HG03469 (cell line): ENCODE results near the gene MPRIP.
"Not testable (repeated sequence)": the region's sequence is repeated elsewhere in the genome, so short reads cannot be mapped to it uniquely, and the experiment has no call there.

Experiments
- ATAC-seq: cut with Tn5 transposase; IDR thresholded peaks from one replicate; pipeline ENCODE4 v1.9.1; 2021; ENCODE audit warnings: mild to moderate bottlenecking, moderate library complexity, moderate number of reproducible peaks; ENCODE audit not compliant: unreplicated experiment

Gene MPRIP

DNA sequence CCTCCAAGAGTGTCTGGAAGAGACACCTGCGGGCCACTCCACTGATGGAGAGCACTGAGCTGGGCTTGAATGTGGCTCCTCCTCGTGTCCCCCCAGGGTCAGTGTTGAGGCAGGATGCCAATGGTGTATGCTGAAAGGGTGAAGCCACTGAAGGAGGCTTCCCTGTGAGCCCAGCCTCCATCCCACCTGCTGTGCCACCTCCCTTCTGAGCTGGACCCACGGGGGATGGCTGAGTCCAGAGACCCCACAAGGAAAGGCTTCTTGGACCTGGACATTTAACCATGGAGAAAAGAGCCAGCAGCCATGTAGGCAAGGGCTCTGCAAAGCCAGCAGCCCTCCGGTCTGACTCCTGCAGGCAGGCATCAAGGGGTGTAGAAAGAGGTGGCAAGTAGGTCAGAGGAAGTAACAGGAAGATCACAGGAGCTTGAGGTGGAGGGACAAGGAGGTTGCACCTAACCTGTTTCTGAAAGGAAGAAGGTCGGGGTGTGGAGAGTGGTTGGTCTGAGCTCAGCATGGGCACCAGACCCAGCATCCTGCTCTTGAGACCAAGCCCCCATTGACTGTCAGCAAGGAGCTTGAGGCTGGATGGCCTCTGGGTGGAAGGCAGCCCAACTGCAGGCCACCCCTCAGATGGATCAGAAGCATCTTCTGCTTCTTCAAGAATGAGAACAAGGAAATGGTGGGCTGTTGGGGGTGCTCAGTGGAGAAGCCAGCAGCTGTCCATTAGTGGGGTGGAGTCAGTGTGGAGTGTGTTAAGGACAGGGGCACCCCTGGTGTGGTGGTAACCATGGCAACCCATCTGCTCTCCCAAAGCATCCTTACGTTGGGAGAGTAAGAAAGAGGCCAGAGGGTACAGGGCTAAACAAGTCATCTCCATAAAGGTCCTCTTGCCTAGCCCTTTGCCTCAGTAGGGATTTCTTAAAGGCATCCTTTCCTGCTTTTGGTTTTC, 83.2 kb downstream of the MPRIP start:
- no peak for ATAC-seq

GRCh38 chr17:17126131-17127110, 84.2 kb downstream of the MPRIP start:
- ATAC-seq = no peak

- no peak for ATAC-seq
Observed at GRCh38 chr17:17127156-17127555, 84.9 kb downstream of the MPRIP start.

- ATAC-seq = no peak
Observed at GRCh38 chr17:17127730-17128291, 85.6 kb downstream of the MPRIP start.

- ATAC-seq = no peak
Observed at GRCh38 chr17:17128476-17129075, 86.3 kb downstream of the MPRIP start.

GRCh38 chr17:17129466-17129865, 87.2 kb downstream of the MPRIP start:
- ATAC-seq = no peak

DNA sequence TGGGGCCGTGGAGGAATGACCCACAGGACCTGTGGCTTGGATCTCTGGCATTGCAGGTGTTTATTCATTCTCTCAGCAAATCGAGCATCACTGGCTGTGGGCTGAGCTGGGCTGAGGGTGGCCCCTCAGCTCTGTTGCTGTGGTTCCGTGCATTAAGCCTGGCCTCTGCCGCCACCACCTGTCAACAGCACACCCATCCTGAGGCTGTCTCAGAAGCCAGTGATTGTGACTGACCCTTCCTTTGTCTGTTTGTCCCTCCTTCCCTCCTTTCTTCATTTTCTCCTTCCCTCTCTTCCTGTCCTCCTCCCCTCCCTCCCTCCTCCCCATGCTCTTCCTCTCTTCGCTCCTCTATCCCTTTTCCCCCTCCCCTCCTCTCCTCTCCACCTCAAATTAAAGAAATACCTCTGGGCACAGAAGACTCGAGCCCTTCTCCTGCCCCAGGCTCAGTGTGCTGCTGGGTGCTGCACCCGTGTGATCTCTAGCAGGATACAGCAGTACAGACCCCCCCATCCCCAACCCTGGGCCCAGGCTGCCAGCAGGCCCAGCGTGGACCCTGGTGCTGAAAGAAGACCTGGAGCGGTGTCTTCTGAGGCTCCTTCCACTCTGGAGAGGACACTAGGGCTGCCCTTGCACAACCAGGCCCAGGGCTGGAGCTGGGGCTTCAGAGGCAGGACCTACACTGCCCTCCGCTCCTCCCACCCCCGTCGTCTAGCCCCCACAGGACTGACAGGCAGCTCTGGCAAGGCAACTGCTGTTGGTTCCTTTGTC, 88.0 kb downstream of the MPRIP start:
- ATAC-seq = no peak

DNA sequence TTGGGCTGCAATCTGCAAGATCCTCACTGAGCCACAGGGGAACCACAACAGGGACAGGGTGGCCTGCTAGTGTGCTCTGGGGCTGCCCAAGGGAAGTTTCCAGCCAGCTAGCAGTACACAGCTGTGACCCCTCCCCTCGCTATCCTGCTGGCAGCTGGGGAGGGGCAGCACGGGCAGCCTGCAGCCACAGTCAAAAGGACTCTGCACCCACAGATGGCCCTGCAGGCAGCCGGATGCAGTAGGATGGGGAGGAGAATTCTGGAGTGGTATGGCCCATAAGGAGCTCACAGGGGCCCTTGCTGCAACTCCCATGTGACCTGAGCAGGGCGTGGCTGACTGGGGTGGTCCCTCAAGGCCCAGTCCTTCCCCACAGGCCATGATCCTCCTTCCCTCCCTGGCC, 89.6 kb downstream of the MPRIP start:
- ATAC-seq = no peak

DNA sequence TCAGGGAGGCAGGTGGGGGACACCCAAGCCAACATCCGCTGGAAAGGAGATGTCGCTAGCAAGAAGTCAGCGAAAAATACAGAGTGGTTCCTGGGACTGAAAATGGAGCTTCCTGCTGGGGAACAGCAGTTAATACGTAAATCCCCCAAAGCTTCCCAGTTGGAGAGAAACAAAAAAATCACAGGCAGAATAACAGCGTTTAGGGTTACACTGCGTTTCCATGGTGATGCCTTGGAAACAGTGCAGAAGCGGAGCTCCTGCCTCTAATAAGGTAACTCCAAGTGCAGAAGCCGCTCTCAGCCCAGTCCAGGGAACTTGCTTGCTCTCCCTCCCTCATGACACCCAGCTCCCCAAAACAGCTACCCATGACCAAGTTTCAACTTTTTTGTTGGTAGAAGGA, 90.5 kb downstream of the MPRIP start:
- ATAC-seq = no peak

DNA sequence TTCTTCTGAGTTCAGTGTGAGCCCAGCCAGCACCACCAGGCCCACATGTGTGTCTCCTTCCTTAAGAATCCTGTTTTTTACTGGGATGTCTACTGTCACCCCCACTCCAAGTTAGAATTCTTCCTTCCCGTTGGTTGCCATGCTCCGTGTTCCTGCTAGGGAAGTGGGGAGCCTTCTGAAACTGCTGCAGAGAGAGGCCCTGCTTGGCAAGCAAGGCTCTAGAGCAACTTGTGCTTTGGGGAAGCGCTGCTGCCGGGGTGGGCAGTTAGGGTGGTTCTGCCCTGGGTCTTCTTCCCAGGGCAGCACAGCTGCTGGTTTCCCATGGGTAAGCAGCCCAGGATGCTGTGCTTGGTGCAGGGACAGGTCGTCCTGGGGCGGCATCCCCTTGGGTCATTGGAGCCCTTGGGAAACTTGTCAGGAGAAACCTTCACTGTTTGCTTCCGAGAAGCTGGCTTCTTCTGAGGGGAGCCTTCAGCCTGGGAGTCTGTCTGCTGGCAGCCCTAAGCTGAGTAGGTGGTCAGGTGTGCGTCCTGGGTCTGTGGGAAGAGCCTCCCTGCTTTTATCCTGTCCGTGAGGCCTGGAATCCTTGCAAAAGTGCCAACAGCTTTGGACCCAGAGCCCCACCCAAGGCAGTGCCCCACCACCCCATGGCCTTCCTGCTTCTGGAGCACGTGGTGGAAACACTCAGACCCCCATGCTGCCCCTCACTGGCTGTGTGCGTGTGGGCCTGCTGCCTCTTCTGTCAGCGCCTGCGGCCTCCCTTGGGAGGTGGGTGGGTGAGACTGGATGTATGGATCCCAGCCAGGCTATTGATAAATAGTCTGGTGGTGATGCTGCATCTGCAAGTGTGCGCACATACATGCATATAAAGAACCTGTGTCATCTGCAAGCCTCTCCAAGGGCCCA, 92.0 kb downstream of the MPRIP start:
- ATAC-seq = no peak

DNA sequence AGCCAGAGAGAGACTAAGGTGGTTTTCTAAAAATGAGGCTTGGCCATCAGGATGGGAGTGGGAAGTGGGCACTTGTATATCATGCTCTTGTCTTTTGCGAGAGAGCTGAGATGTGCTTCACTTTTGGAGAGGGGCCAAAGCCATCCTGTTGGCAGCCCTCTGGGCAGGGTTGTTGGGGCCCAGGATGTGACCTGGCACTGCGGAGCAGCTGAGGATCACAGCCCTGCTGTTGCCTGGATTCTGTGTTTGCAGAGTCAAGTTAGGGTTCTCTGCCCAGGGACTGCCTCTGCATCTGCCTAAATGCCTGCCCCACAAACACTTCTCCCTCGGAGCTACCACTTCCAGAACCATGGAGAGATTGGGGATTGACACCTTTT, 92.7 kb downstream of the MPRIP start:
- no peak for ATAC-seq

DNA sequence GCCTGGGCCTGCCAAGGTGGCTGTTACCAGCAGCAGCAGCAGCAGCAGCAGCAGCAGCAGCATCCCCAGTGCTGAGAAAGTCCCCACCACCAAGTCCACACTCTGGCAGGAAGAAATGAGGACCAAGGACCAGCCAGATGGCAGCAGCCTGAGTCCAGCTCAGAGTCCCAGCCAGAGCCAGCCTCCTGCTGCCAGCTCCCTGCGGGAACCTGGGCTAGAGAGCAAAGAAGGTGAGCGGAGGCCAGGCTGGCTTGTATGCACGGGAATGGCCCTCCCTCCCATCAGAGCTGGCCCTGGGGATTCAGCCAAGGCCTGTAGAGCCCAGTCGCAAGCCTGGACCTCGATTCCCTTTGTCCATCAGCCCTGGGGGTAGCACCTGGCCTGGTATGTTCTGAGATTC, 94.0 kb downstream of the MPRIP start:
- ATAC-seq = not testable (repeated sequence)

DNA sequence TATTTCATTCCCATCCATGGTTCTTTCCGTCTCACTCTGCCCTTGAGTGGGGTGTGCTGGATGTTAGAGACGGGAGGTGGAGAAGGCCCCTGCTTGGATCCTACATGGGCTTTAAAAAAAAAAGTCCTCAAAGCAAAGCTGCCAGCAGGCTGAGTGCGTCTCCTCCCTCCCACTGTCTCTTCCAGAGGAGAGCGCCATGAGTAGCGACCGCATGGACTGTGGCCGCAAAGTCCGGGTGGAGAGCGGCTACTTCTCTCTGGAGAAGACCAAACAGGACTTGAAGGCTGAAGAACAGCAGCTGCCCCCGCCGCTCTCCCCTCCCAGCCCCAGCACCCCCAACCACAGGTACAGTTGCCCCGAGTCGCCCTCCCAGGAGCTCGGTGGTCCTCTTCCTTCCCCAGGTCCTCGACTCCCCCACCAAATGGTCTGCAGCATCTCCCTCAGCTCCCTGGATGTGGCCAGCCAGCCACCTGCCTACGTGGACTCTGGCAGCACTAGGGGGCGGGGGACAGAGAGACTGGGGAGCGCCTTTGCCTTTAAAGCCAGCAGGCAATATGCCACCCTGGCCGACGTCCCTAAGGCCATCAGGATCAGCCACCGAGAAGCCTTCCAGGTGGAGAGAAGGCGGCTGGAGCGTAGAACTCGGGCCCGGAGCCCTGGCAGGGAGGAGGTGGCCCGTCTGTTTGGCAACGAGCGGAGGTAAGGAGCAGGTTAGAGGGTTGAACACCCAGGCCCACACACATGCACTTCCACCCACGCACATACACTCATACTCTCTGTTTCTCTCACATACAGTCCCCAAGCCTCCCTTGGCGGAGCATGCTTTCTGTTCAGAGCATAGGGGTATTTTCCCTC, 95.7 kb downstream of the MPRIP start:
- ATAC-seq = no peak

DNA sequence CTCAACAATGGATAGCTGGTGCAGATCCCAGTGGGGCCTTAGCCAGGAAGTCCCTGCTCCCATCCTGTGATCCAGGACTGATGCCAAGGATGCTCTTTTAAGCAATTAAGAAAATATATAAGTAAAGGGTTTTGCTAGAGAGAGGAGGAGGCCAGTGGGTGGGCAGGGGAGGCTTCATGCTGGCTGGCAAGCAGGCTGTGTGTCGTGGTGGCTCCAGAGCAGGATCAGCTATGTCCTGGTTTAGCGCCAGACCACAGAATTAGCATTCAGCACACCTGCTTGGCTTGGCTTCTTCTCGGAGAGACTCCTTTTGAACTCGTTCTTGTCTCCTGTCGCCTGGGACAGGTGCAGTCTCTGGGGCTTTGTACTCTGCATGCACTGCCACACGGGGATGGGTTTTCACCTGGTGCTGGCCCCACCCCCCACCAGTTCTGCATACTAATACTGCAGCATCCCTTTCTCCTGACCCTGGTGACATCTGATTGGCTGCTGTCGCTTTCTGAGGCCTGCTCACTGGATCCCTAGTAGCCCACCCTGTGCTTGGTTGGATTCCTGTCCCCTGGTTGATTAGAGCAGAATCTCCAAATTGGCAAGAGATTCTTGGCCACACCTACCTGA, 97.8 kb downstream of the MPRIP start:
- no peak for ATAC-seq

GRCh38 chr17:17140590-17140980, 98.3 kb downstream of the MPRIP start:
- no peak for ATAC-seq

GRCh38 chr17:17141279-17141678, 99.0 kb downstream of the MPRIP start:
- no peak for ATAC-seq

DNA sequence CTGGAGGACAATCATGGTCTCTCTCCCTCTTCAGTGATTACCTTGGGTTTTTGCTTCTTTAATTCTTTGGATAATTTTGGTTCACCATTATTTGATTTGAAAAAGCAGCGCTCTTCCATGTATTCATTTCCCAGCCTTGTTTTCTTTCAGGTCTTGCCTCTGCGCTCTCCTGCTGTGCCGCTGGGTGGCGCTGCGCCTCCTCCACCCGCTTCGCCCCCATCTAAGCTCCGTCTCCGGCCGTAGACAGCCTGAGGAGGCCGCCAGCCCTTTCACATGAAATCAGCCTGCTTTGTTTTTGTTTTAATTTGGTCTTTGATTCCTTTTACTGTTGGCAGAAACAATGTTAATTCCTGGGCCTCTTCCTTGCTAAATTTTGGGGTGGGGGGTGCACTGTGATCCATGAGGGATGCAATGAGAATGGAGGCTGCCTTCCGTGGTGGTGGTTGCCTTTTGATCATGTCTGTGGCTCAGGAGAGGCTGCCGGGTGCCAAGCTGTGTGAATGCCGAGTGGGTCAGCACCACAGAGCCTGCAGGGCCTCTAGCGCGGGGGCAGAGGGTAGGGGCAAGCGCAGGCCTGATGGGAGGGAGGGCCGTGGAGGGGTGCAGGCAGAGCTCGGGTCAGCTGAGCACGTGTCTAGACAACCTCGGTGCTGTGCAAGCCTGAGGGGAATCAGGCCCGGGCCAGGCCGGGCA, 99.7 kb downstream of the MPRIP start:
- ATAC-seq = no peak
